ENCODE results near the gene SNAPC4.
"Not testable (repeated sequence)": the region's sequence is repeated elsewhere in the genome, so short reads cannot be mapped to it uniquely, and the experiment has no call there.

The SNAPC4 gene

GRCh38 chr9:136407061-136407460, 7.1 kb upstream of the SNAPC4 start:
- FAIRE-seq: not testable (repeated sequence)

- FAIRE-seq: not testable (repeated sequence)
Measured at GRCh38 chr9:136405904-136406303, 5.9 kb upstream of the SNAPC4 start.

- FAIRE-seq: no peak
Measured at GRCh38 chr9:136405481-136405880, 5.5 kb upstream of the SNAPC4 start.

GRCh38 chr9:136404801-136405136, 4.8 kb upstream of the SNAPC4 start:
- no peak for FAIRE-seq

- no peak for FAIRE-seq
Measured at GRCh38 chr9:136403915-136404800, 4.2 kb upstream of the SNAPC4 start.

GRCh38 chr9:136403538-136403914, 3.6 kb upstream of the SNAPC4 start:
- no peak for FAIRE-seq

GRCh38 chr9:136402067-136402466, 2.1 kb upstream of the SNAPC4 start:
- FAIRE-seq: no peak

- FAIRE-seq: no peak
Measured at GRCh38 chr9:136401173-136401922, 1.4 kb upstream of the SNAPC4 start.

- FAIRE-seq: no peak
Measured at GRCh38 chr9:136399176-136400037, 563 bp downstream of the SNAPC4 start.

GRCh38 chr9:136398286-136398685, 1.7 kb downstream of the SNAPC4 start:
- no peak for FAIRE-seq

GRCh38 chr9:136397643-136398042, 2.3 kb downstream of the SNAPC4 start:
- FAIRE-seq: no peak

- no peak for FAIRE-seq
Measured at GRCh38 chr9:136396219-136396515, 3.8 kb downstream of the SNAPC4 start.

- FAIRE-seq: no peak
Measured at GRCh38 chr9:136395345-136396218, 4.4 kb downstream of the SNAPC4 start.

- no peak for FAIRE-seq
Measured at GRCh38 chr9:136395020-136395340, 5.0 kb downstream of the SNAPC4 start.

- FAIRE-seq: no peak
Measured at GRCh38 chr9:136394312-136395019, 5.5 kb downstream of the SNAPC4 start.

GRCh38 chr9:136393531-136393930, 6.4 kb downstream of the SNAPC4 start:
- FAIRE-seq: no peak

- FAIRE-seq: no peak
Measured at GRCh38 chr9:136392538-136393449, 7.2 kb downstream of the SNAPC4 start.

- no peak for FAIRE-seq
Measured at GRCh38 chr9:136391737-136392537, 8.0 kb downstream of the SNAPC4 start.

- no peak for FAIRE-seq
Measured at GRCh38 chr9:136389396-136389795, 10.6 kb downstream of the SNAPC4 start.

- no peak for FAIRE-seq
Measured at GRCh38 chr9:136387217-136387616, 12.8 kb downstream of the SNAPC4 start.

Data from colon (tissue), 2 donors.